ENCODE results near the gene CD300C. TPM values are rescaled to one million over a fixed set of nuclear protein-coding genes. Genes with fewer than 3 reads are reported as not detected.

The CD300C gene
- total RNA-seq, 1 donor = not detected

GRCh38 chr17:74532115-74532514, 13.8 kb downstream of the CD300C start:
- H3K4me3 ChIP-seq (ENCODE audit: low read depth, low read length) = no peak overlapping the region
- no peak for DNase-seq (ENCODE audit: low read depth)
- no peak for TF ChIP-seq CTCF (IDR thresholded peaks at IDR 0.05; ENCODE audit: insufficient read depth, low read depth, low read length)

- TF ChIP-seq CTCF (IDR thresholded peaks at IDR 0.05; ENCODE audit: insufficient read depth, low read depth, low read length) = no peak
- no peak within 1 kb of the TSS for H3K4me3 ChIP-seq (ENCODE audit: low read depth, low read length)
- no peak for DNase-seq (ENCODE audit: low read depth)
These were observed 14.6 kb downstream of the CD300C start, which contains the start of gene CD300LB for GRCh38 chr17:74531231-74531761. TSS of gene CD300LB (minus strand) at chr17:74531475. CDS start at chr17:74531350, 125 bp downstream.

GRCh38 chr17:74530831-74531150, 15.1 kb downstream of the CD300C start:
- no peak for TF ChIP-seq CTCF (IDR thresholded peaks at IDR 0.05; ENCODE audit: insufficient read depth, low read depth, low read length)
- H3K4me3 ChIP-seq (ENCODE audit: low read depth, low read length) = no peak overlapping the region

GRCh38 chr17:74529243-74529642, 16.7 kb downstream of the CD300C start:
- DNase-seq (ENCODE audit: low read depth) = no peak
- H3K4me3 ChIP-seq (ENCODE audit: low read depth, low read length) = no peak overlapping the region
- TF ChIP-seq CTCF (IDR thresholded peaks at IDR 0.05; ENCODE audit: insufficient read depth, low read depth, low read length) = no peak

More at GRCh38 chr17:74530831-74531150, 15.1 kb downstream of the CD300C start:
- DNase-seq (ENCODE audit: low read depth) = no peak

GRCh38 chr17:74528491-74529199, 17.3 kb downstream of the CD300C start:
- no peak for DNase-seq (ENCODE audit: low read depth)
- TF ChIP-seq CTCF (IDR thresholded peaks at IDR 0.05; ENCODE audit: insufficient read depth, low read depth, low read length) = no peak
- no peak overlapping the region for H3K4me3 ChIP-seq (ENCODE audit: low read depth, low read length)

- no peak for DNase-seq (ENCODE audit: low read depth)
- no peak for TF ChIP-seq CTCF (IDR thresholded peaks at IDR 0.05; ENCODE audit: insufficient read depth, low read depth, low read length)
- H3K4me3 ChIP-seq (ENCODE audit: low read depth, low read length) = no peak overlapping the region
These were observed 18.2 kb downstream of the CD300C start for GRCh38 chr17:74527756-74528155.
